NB4 (cell line): Measurements from ENCODE around the gene DNAH17.

ENCODE experiments used
- DNase-seq: peaks from one replicate; pipeline ENCODE4 v3.0.0; 2010; ENCODE audit warnings: low read depth
- H3K4me3 ChIP-seq: one replicate; pipeline ENCODE4 v1.5.1; 2011; ENCODE audit warnings: mild to moderate bottlenecking, low read depth, low read length, moderate library complexity
- CTCF ChIP-seq: IDR thresholded peaks from one replicate; pipeline ENCODE4 v1.5.1; 2012; ENCODE audit warnings: low read depth, low read length
- MAX ChIP-seq: IDR thresholded peaks from 2 replicates; pipeline ENCODE4 v1.6.1; 2011; ENCODE audit warnings: low read depth, low read length
- MYC ChIP-seq: IDR thresholded peaks from 2 replicates; pipeline ENCODE4 v1.6.1; 2011; ENCODE audit warnings: low read depth, low read length
- POLR2A ChIP-seq: IDR thresholded peaks from 2 replicates; pipeline ENCODE4 v1.6.1; 2011; ENCODE audit warnings: mild to moderate bottlenecking; ENCODE audit not compliant: insufficient read length; ENCODE audit errors: extremely low read depth

The DNAH17 gene

GRCh38 chr17:78525511-78526160, 51.6 kb downstream of the DNAH17 start:
- TF ChIP-seq CTCF (no peak), MAX (no peak), POLR2A (no peak), MYC (no peak)
- no peak for DNase-seq
- H3K4me3 ChIP-seq = no peak overlapping the region

GRCh38 chr17:78524870-78525510, 52.2 kb downstream of the DNAH17 start:
- DNase-seq = no peak
- TF ChIP-seq CTCF (no peak), MYC (no peak), MAX (no peak), POLR2A (no peak)
- H3K4me3 ChIP-seq = no peak overlapping the region

GRCh38 chr17:78523934-78524655, 53.1 kb downstream of the DNAH17 start:
- no peak overlapping the region for H3K4me3 ChIP-seq
- TF ChIP-seq POLR2A (no peak), MAX (no peak), CTCF (no peak), MYC (no peak)
- DNase-seq = no peak

- no peak for TF ChIP-seq CTCF
- TF ChIP-seq POLR2A = no peak
- no peak for TF ChIP-seq MAX
- TF ChIP-seq MYC = no peak
- H3K4me3 ChIP-seq = no peak overlapping the region
- no peak for DNase-seq
Measured at GRCh38 chr17:78522031-78522809, 55.0 kb downstream of the DNAH17 start.

- TF ChIP-seq MYC = no peak
- no peak for TF ChIP-seq POLR2A
- no peak for TF ChIP-seq MAX
- no peak for TF ChIP-seq CTCF
- H3K4me3 ChIP-seq = no peak overlapping the region
- DNase-seq = no peak
Measured at GRCh38 chr17:78517421-78517820, 59.8 kb downstream of the DNAH17 start.
